GM04503 (cell line): ENCODE results near the gene BCL2L15.
A peak's percentile ranks its signal among the peaks of the same experiment; 100 is the strongest.

Source experiments
- DNase-seq: peaks from one replicate; pipeline ENCODE4 v3.0.0-alpha.2; 2012; ENCODE audit warnings: low read depth

BCL2L15 gene

DNA sequence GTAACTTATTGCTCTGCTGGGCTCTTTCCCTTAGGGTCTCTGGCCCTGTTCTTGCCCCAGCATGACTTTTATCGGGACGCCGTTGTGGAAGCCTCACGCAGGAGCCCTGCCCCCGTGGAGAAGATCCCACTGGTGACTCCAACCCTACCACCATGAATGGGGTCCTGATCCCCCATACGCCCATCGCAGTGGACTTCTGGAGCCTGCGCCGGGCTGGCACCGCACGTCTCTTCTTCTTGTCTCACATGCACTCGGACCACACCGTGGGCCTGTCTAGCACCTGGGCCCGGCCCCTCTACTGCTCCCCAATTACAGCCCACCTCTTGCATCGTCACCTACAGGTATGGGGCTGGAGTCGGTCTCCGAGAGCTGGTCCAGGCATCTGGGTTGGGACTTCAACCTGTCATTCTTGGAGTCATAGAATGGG, 18.1 kb upstream of the BCL2L15 start:
- DNase-seq: no peak

DNA sequence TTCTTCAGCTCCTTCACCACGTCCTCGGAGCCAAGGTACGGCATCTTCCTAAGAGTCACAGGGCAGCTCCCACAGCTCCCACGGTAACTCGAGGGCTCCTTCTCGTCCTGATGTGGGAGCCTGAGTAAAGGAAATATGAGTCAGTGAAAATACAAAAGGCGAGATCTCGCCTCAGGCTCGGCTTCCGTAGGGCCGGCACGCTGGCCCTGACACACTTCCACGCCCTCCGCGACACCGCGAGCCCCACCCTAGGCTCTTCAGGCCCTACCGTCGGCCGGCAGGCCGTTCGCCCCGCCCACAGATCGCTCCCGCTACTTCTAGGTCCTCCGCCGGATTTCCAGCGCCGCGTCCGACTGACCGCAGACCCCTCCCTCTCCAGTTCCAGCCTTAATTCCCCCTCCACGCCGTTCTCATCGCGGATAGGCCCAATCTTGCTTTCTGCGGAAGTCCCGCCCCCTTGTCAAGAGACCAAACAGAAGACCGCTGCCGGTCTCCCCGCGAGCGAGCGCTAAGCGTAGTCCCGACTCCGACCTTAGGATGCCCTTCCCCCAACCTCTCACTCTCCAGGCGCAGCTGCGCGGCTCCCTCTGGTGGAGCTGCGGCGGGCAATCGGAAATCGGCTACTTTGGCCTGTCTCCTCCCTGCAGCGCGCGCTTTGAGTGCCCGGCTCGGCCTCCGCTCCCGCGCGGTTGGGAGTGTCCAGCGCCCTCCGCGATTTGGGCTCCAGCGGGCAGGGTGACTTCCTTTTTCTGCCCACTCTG, 17.5 kb upstream of the BCL2L15 start, which contains the start of the genes AP4B1 and DCLRE1B:
TSS of gene AP4B1 (minus strand) at position 126 of the 761 bp plus-strand sequence. CDS start at position 44, 82 bp downstream.
TSS of gene DCLRE1B (plus strand) at position 653 of the 761 bp plus-strand sequence. CDS start 261 bp downstream, outside the sequence.
- DNase-seq: peak; percentile 99

- no peak for DNase-seq
Measured at GRCh38 chr1:113904293-113904673, 16.9 kb upstream of the BCL2L15 start.

- DNase-seq: no peak
Measured at GRCh38 chr1:113903501-113904292, 16.3 kb upstream of the BCL2L15 start.

GRCh38 chr1:113901191-113901590, 13.8 kb upstream of the BCL2L15 start:
- DNase-seq: no peak

DNA sequence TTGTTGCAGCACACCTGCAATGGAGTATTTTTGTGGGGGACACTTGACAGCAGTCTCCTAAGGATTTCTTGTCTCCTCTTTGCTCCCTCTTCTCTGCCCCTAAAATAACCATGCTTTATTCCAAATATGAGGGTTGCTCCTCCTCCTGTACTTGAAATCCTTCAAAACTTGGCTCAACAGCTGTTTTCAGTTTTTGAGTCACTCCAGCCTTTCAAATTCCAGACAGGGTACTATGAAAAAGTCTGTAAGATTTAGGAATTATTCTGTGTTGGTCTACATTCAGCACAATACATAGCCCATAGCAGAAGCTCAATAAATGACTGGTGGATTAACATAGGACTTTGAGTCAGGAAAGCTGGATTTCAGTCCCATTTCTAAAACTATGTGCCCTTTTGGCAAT, 11.7 kb upstream of the BCL2L15 start:
- DNase-seq: no peak

- DNase-seq: no peak
Measured at GRCh38 chr1:113898241-113898814, 10.9 kb upstream of the BCL2L15 start.

DNA sequence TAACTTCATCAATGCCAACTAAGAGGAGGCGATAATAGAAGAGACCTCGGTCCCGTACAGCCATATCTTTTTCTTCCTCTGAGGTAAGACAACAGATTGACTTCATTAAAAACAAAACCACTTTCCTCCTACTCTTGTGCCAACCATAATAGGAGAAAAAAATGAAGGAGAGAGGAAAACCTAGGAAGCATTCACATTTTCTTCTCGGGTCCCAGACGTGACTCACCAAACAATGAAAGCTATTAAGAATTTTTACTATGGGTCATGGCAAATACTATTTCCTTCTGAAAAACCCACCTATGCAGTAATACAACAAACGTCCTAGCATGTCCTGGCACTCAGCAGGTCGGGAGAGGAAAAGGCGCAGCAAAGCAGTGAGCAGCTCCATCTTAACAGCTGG, 8.6 kb upstream of the BCL2L15 start:
- no peak for DNase-seq

GRCh38 chr1:113895098-113895497, 7.7 kb upstream of the BCL2L15 start:
- DNase-seq: no peak

DNA sequence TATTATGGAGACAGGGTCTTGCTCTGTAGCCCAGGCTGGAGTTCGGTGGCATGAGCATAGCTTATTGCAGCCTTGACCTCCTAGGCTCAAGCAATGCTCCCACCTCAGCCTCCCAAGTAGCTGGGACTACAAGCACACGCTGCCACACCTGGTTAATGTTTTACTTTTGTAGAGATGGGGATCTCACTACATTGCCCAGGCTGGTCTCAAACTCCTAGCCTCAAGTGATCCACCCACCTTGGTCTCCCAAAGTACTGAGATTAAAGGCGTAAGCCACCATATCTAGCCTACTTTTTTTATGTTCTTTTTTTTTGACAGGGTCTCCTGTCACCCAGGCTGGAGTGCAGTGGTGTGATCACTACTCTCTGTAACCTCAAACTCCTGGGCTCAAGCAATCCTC, 5.9 kb upstream of the BCL2L15 start:
- no peak for DNase-seq

DNA sequence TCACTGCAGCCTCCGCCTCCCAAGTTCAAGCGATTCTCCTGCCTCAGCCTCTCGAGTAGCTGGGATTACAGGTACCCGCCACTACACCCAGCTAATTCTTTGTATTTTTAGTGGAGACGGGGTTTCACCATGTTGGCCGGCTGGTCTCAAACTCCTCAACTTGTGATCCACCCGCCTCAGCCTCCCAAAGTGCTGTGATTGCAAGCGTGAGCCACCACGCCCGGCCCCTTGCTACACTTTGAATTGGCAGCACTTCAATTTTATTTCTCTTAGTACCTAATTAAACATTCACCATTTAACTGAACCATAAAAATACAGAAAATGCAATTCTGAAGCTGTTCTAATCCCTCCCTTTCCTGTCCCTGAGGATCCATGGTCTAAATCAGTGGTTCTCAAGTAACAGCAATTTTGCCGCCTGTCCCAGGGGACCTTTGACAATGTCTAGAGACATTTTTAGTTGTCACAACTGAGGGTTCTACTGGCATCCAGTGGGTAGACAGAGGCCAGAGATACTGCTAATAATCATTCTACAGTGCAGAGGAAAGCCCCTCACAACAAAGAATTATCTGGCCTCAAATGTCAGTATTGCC, 4.3 kb upstream of the BCL2L15 start:
- no peak for DNase-seq

DNA sequence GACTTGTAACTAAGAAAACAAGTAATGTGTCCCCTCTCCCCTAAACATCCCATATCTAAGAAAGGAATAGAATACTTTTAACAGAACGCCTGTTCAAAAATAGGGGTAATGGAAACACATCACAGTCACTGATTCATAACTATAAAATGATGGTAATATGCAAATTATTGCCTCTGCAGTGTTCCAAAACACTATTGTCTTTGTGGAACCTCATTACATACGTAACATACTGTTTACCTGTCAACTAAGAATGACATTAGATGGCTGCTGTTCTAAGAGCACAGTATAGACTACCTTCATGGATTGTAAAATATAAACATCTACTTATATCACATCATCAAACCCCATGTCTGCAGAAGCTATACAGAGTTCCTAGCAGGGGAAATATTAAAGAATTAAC, 3.4 kb upstream of the BCL2L15 start:
- no peak for DNase-seq

DNA sequence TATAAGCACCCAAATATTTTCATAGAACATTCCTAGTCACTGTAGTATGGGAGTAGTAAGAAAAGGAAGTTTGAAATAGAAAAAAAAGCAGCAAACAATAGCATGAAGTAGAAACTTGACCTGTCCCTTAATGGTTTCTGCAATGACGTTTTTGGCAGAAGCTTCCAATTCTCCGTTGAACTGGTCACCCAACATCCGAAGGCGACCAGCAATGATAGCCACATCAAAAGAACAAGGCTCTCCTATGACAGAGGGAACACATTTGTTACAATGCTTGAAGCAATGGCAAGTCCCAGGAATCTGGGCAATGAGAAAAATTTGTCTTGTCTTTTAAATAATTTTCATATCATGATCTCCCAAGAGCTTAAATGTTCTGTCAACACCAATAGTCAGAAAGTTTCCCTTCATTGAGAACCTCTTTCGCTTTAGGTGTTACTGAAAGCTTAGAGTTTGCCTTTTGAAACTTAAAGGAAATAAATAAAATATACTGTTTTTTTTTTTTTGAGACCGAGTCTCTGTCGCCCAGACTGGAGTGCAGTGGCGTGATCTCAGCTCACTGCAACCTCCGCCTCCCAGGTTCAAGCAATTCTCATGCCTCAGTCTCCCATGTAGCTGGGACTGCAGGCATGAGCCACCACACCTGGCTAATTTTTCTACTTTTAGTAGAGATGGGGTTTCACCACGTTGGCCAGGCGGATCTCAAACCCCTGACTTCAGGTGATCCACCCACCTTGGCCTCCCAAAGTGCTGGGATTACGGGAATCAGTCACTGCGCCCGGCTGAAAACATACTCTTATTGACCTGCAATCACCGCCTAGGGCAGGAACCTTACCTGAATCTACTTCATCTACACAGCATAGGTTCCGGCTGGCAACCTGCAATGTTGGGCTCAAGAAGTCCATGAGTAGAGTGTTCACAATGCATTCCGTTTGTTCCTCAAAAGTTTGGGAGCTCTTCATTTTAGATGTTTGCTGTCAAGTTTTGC, 672 bp downstream of the BCL2L15 start:
- no peak for DNase-seq

- no peak for DNase-seq
Measured at GRCh38 chr1:113881661-113882060, 5.7 kb downstream of the BCL2L15 start.

DNA sequence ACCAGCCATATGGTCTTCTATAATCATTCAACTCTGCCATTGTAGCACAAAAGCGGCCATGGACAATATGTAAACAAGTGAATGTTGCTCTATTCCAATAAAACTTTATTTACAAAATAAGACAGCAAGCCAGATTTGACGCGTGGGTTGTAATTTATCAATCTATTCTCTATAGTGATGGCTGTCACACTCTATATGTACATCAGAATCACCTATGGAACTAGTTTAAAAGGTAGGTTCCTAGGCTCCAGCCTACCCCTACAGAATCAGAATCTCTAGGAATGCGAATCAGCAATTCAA, 7.7 kb downstream of the BCL2L15 start:
- DNase-seq: no peak

GRCh38 chr1:113876176-113876575, 11.2 kb downstream of the BCL2L15 start:
- no peak for DNase-seq

GRCh38 chr1:113875714-113876113, 11.7 kb downstream of the BCL2L15 start:
- DNase-seq: no peak

DNA sequence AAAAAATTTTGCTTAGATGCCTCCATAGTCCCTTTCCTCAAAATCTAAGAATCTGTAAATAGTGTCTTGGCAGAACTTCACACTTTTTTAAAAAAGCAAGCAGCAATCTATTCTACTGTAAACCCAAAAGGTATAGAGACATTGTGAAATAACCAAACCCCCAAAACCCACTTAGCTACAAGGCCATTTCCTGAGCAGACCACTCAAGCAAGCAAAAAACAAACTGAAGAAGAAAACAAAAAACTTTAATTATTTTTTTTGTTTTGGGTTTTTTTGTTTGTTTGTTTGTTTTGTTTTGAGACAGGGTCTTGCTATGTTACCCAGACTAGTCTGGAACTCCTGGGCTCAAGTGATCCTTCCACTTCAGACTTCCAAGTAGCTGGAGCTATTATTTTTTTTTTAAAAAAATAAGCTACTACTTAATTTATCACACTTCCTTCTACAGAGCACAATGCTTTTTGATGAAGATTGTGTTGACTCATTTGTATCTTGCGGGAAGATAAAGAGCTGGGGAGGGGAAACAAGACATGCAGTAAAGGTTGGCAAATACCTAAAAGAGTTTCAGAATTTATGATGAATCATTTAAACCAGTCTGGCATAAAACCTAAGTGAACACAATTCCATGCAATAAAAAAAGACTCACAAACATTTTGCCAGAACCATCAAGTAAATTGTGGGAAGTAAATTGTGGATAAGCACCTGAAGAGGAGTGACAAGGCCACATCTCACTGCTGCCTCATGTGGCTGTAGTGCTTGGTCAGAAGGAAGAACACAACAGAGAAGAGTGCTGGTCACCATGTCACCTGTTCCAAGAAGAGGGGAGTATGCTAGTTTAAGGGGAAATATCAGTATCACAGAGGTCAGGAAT, 13.1 kb downstream of the BCL2L15 start:
- DNase-seq: no peak

DNA sequence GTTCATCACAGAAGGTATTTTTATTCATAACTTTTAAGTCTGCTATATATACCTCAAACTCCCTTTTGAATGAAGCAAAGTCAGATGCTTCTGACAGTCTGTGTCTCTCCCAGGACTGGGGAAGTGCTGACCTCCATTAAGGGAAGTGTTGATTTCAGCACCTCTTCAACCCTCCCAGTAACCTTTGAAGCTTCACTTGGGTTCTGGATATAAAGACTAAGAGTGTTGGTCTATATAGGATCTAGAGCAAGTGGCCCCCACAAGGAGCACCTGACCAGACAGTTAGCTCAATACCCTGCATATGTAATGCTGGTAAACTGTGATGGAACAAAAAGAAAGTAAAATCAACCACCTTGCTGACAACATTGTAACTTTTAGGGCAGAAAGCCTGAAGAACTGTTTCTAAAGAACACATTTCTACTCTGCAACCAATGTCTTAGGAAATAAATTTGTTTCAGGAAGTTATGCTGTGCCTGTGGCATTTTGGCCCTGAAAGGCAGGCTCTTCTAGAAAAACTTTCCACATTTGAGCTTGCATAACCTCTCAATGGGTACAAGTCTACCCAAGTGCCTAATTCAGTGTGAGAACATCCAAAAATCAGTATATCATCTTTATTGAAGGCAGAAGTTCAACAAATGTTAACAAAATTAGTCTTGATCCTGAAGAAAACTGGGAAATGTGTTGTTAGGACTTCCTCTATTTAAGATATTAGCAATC, 15.0 kb downstream of the BCL2L15 start:
- no peak for DNase-seq

DNA sequence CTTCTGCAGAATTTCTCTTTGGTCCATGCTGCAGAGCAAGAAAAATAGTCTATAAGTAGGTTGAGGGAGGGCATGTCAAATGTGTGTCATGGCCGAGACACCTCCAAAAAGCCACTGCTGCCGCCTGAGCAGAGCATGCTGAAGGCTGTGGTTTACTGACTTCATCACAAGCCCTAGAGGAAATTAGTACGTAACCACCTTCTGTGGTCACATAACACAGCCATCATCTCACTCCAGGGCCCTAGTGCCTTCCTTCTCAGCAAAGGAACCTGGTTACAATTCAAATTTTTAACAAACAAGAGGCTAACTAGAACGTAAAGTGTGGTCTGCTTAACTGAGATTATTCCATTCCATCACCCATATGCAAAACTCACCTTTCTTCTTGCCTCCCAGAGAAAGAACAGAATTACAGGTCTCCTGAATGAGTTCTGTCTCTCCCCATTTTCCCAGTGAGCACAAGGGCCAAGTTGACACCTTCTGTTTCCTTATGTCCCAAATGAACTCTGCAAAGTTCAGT, 15.7 kb downstream of the BCL2L15 start, which contains the start of gene PTPN22:
TSS of gene PTPN22 (minus strand) at position 116 of the 517 bp plus-strand sequence.
- DNase-seq: no peak
